WERI-Rb-1 (cell line): Measurements from ENCODE around the gene NFAM1.

Experiments used
- DNase-seq: peaks from one replicate; pipeline ENCODE4 v3.0.0-alpha.2; 2020
- H3K27ac ChIP-seq: fragments of 250-450 bp; sonication (Bioruptor Pico); 2 replicates; pipeline ENCODE4 v1.5.1; 2020; ENCODE audit warnings: mild to moderate bottlenecking, moderate library complexity
- H3K27me3 ChIP-seq: fragments of 250-450 bp; sonication (Bioruptor Pico); 2 replicates; pipeline ENCODE4 v1.5.1; 2021; ENCODE audit warnings: mild to moderate bottlenecking, low read depth, moderate library complexity; ENCODE audit not compliant: insufficient read depth, severe bottlenecking
- H3K36me3 ChIP-seq: fragments of 250-450 bp; sonication (Bioruptor Pico); 2 replicates; pipeline ENCODE4 v1.5.1; 2020; ENCODE audit warnings: mild to moderate bottlenecking, moderate library complexity
- H3K4me3 ChIP-seq: 2 replicates; pipeline ENCODE4 v1.5.1; 2011; ENCODE audit warnings: low read depth, mild to moderate bottlenecking, control low read depth, low read length
- H3K9me3 ChIP-seq: fragments of 250-450 bp; sonication (Bioruptor Pico); 2 replicates; pipeline ENCODE4 v1.5.1; 2021; ENCODE audit warnings: mild to moderate bottlenecking, moderate library complexity; ENCODE audit not compliant: severe bottlenecking
- CTCF ChIP-seq: IDR thresholded peaks from 2 replicates; pipeline ENCODE4 v1.5.1; 2011; ENCODE audit warnings: low read depth, mild to moderate bottlenecking, control low read depth, inconsistent platforms, low read length

The NFAM1 gene

GRCh38 chr22:42345458-42345857 lies 86.7 kb downstream of the NFAM1 start:
- no peak for DNase-seq
- H3K36me3 ChIP-seq: no peaks in the 10 kb centered on the region
- H3K27me3 ChIP-seq: no peaks in the 10 kb centered on the region
- no peak overlapping the region for H3K27ac ChIP-seq
- peaks cover 4% of the 10 kb centered on the region for H3K9me3 ChIP-seq
- no peak overlapping the region for H3K4me3 ChIP-seq
- TF ChIP-seq CTCF: no peak

GRCh38 chr22:42344361-42344905 lies 87.8 kb downstream of the NFAM1 start:
- peak overlapping the region; percentile 71 for H3K27ac ChIP-seq
- no peak for DNase-seq
- H3K36me3 ChIP-seq: no peaks in the 10 kb centered on the region; the same call in 1 of the 2 replicates
- H3K9me3 ChIP-seq: no peaks in the 10 kb centered on the region
- no peak overlapping the region for H3K4me3 ChIP-seq
- TF ChIP-seq CTCF: no peak
- no peaks in the 10 kb centered on the region for H3K27me3 ChIP-seq

- peak; percentile 36 for DNase-seq
- no peak overlapping the region for H3K4me3 ChIP-seq
- H3K27ac ChIP-seq: no peak overlapping the region
- no peaks in the 10 kb centered on the region for H3K27me3 ChIP-seq
- no peak for TF ChIP-seq CTCF
- H3K36me3 ChIP-seq: no peaks in the 10 kb centered on the region; the same call in 1 of the 2 replicates
- no peaks in the 10 kb centered on the region for H3K9me3 ChIP-seq
Observed at GRCh38 chr22:42343531-42344081, 88.6 kb downstream of the NFAM1 start.

GRCh38 chr22:42343121-42343454 lies 89.1 kb downstream of the NFAM1 start:
- no peaks in the 10 kb centered on the region for H3K9me3 ChIP-seq
- peak; percentile 58 for DNase-seq
- peak overlapping the region; percentile 57 for H3K4me3 ChIP-seq
- H3K36me3 ChIP-seq: no peaks in the 10 kb centered on the region; the same call in 1 of the 2 replicates
- no peak for TF ChIP-seq CTCF
- peak overlapping the region; percentile 70 for H3K27ac ChIP-seq
- H3K27me3 ChIP-seq: no peaks in the 10 kb centered on the region

- Histone ChIP-seq H3K27ac (peak overlapping the region; percentile 70), H3K4me3 (peak overlapping the region; percentile 57), H3K9me3 (no peaks in the 10 kb centered on the region), H3K27me3 (no peaks in the 10 kb centered on the region), H3K36me3 (no peaks in the 10 kb centered on the region; the same call in 1 of the 2 replicates)
- DNase-seq: peak; percentile 48
- no peak for TF ChIP-seq CTCF
Observed at GRCh38 chr22:42342426-42343120, 89.6 kb downstream of the NFAM1 start.
